Kidney epithelial cell (primary cell): Measurements from ENCODE around the gene NACAD. TPM values are rescaled to one million over a fixed set of nuclear protein-coding genes. Genes with fewer than 3 reads are reported as not detected.

Experiments used
- DNase-seq: peaks from one replicate; pipeline ENCODE4 v3.0.0-alpha.2; 2010; ENCODE audit warnings: low read depth
- H3K27me3 ChIP-seq: 2 replicates; pipeline ENCODE4 v1.6.0; 2011; ENCODE audit warnings: low read length; ENCODE audit not compliant: control insufficient read depth, insufficient read depth
- H3K36me3 ChIP-seq: 2 replicates; pipeline ENCODE4 v1.5.1; 2011; ENCODE audit warnings: low read length; ENCODE audit not compliant: control insufficient read depth, insufficient read depth
- H3K4me3 ChIP-seq: 2 replicates; pipeline ENCODE4 v1.5.1; 2011; ENCODE audit warnings: low read depth, mild to moderate bottlenecking, control low read depth, low read length
- CTCF ChIP-seq: IDR thresholded peaks from 2 replicates; pipeline ENCODE4 v1.5.1; 2011; ENCODE audit warnings: mild to moderate bottlenecking, moderate library complexity, low read length, control low read depth, inconsistent platforms; ENCODE audit not compliant: insufficient read depth, poor library complexity, severe bottlenecking
- total RNA-seq: library from RNA; depleted of rRNA; stranded (reverse); fragments of >200 nt; gene quantifications from 2 replicates; pipeline ENCODE4 v1.2.3, GENCODE V29; 2015

Gene NACAD
- total RNA-seq, 1 donor from 2014 or later: 4.9 TPM

DNA sequence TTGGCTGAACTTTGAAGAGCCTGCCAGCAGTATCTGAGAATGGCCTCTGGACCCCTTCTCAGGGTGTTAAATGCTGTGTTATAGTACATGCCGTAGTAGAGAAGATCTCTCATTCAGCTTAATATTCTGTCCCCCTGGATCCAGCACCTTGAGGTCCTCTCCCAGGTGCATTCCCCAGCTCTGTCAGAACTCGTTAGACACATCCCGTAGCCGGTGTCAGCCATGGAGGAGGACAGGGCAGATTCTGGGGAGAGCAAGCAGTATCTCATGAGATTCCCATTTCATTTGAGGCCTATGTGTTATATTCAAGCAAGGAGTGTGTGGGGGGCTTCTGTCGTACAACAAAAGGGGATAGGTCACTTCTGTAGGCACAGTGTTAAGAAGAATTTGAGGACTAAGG is 34.8 kb downstream of the NACAD start:
- no peak for DNase-seq

GRCh38 chr7:45053401-45053800 is 35.4 kb downstream of the NACAD start:
- no peaks in the 10 kb centered on the region for H3K36me3 ChIP-seq
- no peak for DNase-seq
- no peak for TF ChIP-seq CTCF
- no peaks in the 10 kb centered on the region for H3K27me3 ChIP-seq
- H3K4me3 ChIP-seq: no peak overlapping the region

More for the DNA sequence above, 34.8 kb downstream of the NACAD start:
- no peaks in the 10 kb centered on the region for H3K36me3 ChIP-seq
- H3K4me3 ChIP-seq: no peak overlapping the region
- H3K27me3 ChIP-seq: no peaks in the 10 kb centered on the region
- TF ChIP-seq CTCF: no peak

DNA sequence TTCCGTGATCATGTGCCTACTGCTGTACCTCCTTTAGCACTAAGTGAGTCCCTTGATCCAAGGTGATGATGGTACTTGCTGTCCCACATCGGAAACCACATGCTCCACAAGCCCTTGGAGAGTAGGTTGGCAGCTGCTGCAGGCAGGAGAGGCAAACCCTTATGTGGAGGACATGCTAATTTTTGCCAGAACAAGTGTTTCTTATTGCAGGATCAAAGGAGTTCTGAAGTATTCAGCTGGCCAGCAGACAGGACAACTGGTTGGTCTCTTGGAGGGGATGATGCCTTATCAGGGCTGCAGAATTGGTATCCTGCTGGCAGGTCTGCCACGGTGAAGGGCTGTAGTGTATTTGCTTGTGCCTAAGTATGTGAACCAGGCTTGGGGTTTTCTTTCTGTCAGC is 36.8 kb downstream of the NACAD start:
- TF ChIP-seq CTCF: no peak
- no peak for DNase-seq
- no peak overlapping the region for H3K4me3 ChIP-seq
- H3K27me3 ChIP-seq: no peaks in the 10 kb centered on the region
- no peaks in the 10 kb centered on the region for H3K36me3 ChIP-seq

DNA sequence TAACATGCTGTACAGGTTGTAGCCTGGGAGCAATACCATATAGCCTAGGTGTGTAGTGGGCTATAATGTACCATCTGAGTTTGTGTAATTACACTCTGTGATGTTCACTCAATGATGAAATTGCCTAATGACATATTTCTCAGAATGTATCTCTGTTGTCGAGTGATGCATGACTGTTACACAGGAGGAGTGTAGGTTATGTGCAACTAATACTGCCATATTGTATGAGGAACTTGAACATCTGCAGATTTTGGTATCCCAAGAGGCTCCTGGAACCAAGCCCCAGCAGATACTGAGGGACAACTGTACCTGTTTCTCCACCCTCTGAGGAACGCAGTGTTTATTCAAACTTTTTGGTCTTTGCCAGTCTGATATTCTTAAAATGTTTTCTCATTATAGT is 38.6 kb downstream of the NACAD start:
- Histone ChIP-seq H3K36me3 (no peaks in the 10 kb centered on the region), H3K4me3 (no peak overlapping the region), H3K27me3 (no peaks in the 10 kb centered on the region)
- no peak for TF ChIP-seq CTCF
- DNase-seq: no peak

GRCh38 chr7:45048748-45049147 is 40.0 kb downstream of the NACAD start:
- Histone ChIP-seq H3K36me3 (no peaks in the 10 kb centered on the region), H3K4me3 (no peak overlapping the region), H3K27me3 (no peaks in the 10 kb centered on the region)
- no peak for DNase-seq
- TF ChIP-seq CTCF: no peak

- no peaks in the 10 kb centered on the region for H3K27me3 ChIP-seq
- H3K36me3 ChIP-seq: no peaks in the 10 kb centered on the region
- TF ChIP-seq CTCF: no peak
- no peak overlapping the region for H3K4me3 ChIP-seq
- DNase-seq: no peak
Measured at GRCh38 chr7:45044338-45044737, 44.4 kb downstream of the NACAD start.
